Smooth muscle cell (in vitro differentiated cells): Measurements from ENCODE around the gene UNKL. TPM values are rescaled to one million over a fixed set of nuclear protein-coding genes. Genes with fewer than 3 reads are reported as not detected.

Source experiments
- DNase-seq: peaks from one replicate; lab custom pipeline; 2025; ENCODE audit not compliant: unreplicated experiment; lab: John Stamatoyannopoulos, UW
- H2AFZ ChIP-seq: fragments of 200-600 bp; sonication (generic); 2 replicates; pipeline ENCODE4 v1.6.0; 2016; ENCODE audit warnings: antibody characterized with exemption, low read depth, mild to moderate bottlenecking
- H3F3A ChIP-seq: fragments of 200-600 bp; sonication (generic); 2 replicates; pipeline ENCODE4 v1.6.0; 2017; ENCODE audit warnings: antibody characterized with exemption, low read depth
- H3K27ac ChIP-seq: fragments of 200-600 bp; sonication (generic); 2 replicates; pipeline ENCODE4 v1.5.1; 2016; ENCODE audit warnings: low read depth, mild to moderate bottlenecking
- H3K27me3 ChIP-seq: fragments of 200-600 bp; sonication (generic); 2 replicates; pipeline ENCODE4 v1.6.1; 2016; ENCODE audit warnings: low read depth, mild to moderate bottlenecking
- H3K36me3 ChIP-seq: fragments of 200-600 bp; sonication (generic); 2 replicates; pipeline ENCODE4 v1.5.1; 2016; ENCODE audit warnings: low read depth
- H3K4me1 ChIP-seq: fragments of 200-600 bp; sonication (generic); 2 replicates; pipeline ENCODE4 v1.5.1; 2016; ENCODE audit warnings: low read depth
- H3K4me2 ChIP-seq: fragments of 200-600 bp; sonication (generic); 2 replicates; pipeline ENCODE4 v1.6.0; 2016; ENCODE audit warnings: mild to moderate bottlenecking
- H3K4me3 ChIP-seq: fragments of 200-600 bp; sonication (generic); 2 replicates; pipeline ENCODE4 v1.5.1; 2016; ENCODE audit warnings: mild to moderate bottlenecking
- H3K79me2 ChIP-seq: fragments of 200-600 bp; sonication (generic); 2 replicates; pipeline ENCODE4 v1.6.0; 2016; ENCODE audit warnings: low read depth, mild to moderate bottlenecking
- H3K9ac ChIP-seq: fragments of 200-600 bp; sonication (generic); 2 replicates; pipeline ENCODE4 v1.6.0; 2016; ENCODE audit warnings: low read depth
- H3K9me3 ChIP-seq: fragments of 200-600 bp; sonication (generic); replicated peaks from 2 replicates; pipeline ENCODE4 v1.5.1; 2016; ENCODE audit warnings: low read depth
- H4K20me1 ChIP-seq: fragments of 200-600 bp; sonication (generic); 2 replicates; pipeline ENCODE4 v1.6.0; 2016; ENCODE audit warnings: low read depth
- CTCF ChIP-seq: fragments of 200-600 bp; sonication (generic); IDR thresholded peaks from 2 replicates; pipeline ENCODE4 v1.5.1; 2017; ENCODE audit warnings: borderline replicate concordance, mild to moderate bottlenecking, antibody characterized with exemption; ENCODE audit not compliant: insufficient read depth, poor library complexity, severe bottlenecking
- WGBS: methylation state at CpG from one replicate; pipeline ENCODE4 v1.1.7; 2016; ENCODE audit warnings: low lambda C conversion rate; 5-methylcytosine and 5-hydroxymethylcytosine counted together
- polyA plus RNA-seq: library from polyadenylated mRNA; unstranded; fragments of >200 nt; fragmentation: Nextera tagmentation; extraction: Ambion mirVana; gene quantifications from 2 replicates; pipeline ENCODE4 v1.2.1, GENCODE V29; 2016
- total RNA-seq: library from RNA; depleted of rRNA; stranded (reverse); fragments of >200 nt; gene quantifications from 2 replicates; pipeline ENCODE4 v1.2.3, GENCODE V29; 2014

The UNKL gene
- total and polyA plus RNA-seq, 2 experiments from 2014 or later, result 5.2 to 6.2 TPM

GRCh38 chr16:1387331-1387730 lies 27.2 kb downstream of the UNKL start:
- Histone ChIP-seq H3K9me3 (no peaks in the 10 kb centered on the region), H3K4me3 (no peak overlapping the region), H3K9ac (no peak overlapping the region), H3K4me2 (no peak overlapping the region), H2AFZ (no peak overlapping the region), H3F3A (no peaks in the 10 kb centered on the region), H3K36me3 (no peaks in the 10 kb centered on the region), H3K27ac (no peak overlapping the region), H3K4me1 (no peaks in the 10 kb centered on the region), H3K27me3 (no peaks in the 10 kb centered on the region), H4K20me1 (no peaks in the 10 kb centered on the region), H3K79me2 (no peaks in the 10 kb centered on the region)
- 92% methylated on average over 11 of the region's 16 CpGs for WGBS
- DNase-seq, result no peak
- no peak for TF ChIP-seq CTCF

GRCh38 chr16:1385232-1385631 lies 29.3 kb downstream of the UNKL start:
- WGBS, result 97% methylated on average over 23 of the region's 39 CpGs
- no peaks in the 10 kb centered on the region for H4K20me1 ChIP-seq
- H3K4me3 ChIP-seq, result no peak overlapping the region
- H3K9ac ChIP-seq, result no peak overlapping the region
- no peak overlapping the region for H3K4me2 ChIP-seq
- peaks cover under 1% of the 10 kb centered on the region for H3K4me1 ChIP-seq
- DNase-seq, result no peak
- no peaks in the 10 kb centered on the region for H3F3A ChIP-seq
- no peak for TF ChIP-seq CTCF
- H3K36me3 ChIP-seq, result no peaks in the 10 kb centered on the region
- no peak overlapping the region for H3K27ac ChIP-seq
- H3K79me2 ChIP-seq, result no peaks in the 10 kb centered on the region
- no peak overlapping the region for H2AFZ ChIP-seq
- no peaks in the 10 kb centered on the region for H3K9me3 ChIP-seq
- no peaks in the 10 kb centered on the region for H3K27me3 ChIP-seq

- Histone ChIP-seq H3F3A (no peaks in the 10 kb centered on the region), H2AFZ (no peak overlapping the region), H3K4me1 (peaks cover 8% of the 10 kb centered on the region), H3K4me3 (no peak overlapping the region), H3K9me3 (no peaks in the 10 kb centered on the region), H3K27me3 (no peaks in the 10 kb centered on the region), H3K4me2 (no peak overlapping the region), H3K36me3 (no peaks in the 10 kb centered on the region), H3K79me2 (no peaks in the 10 kb centered on the region), H3K9ac (no peak overlapping the region), H4K20me1 (peaks cover 5% of the 10 kb centered on the region), H3K27ac (no peak overlapping the region)
- 95% methylated on average over 18 of the region's 18 CpGs for WGBS
- TF ChIP-seq CTCF, result no peak
- DNase-seq, result no peak
Observed at GRCh38 chr16:1383556-1383955, 30.9 kb downstream of the UNKL start.

- no peak overlapping the region for H3K27ac ChIP-seq
- H3K4me3 ChIP-seq, result no peak overlapping the region
- H3K27me3 ChIP-seq, result no peaks in the 10 kb centered on the region
- peaks cover 9% of the 10 kb centered on the region for H3K4me1 ChIP-seq
- 94% methylated on average over 9 of the region's 9 CpGs for WGBS
- H2AFZ ChIP-seq, result no peak overlapping the region
- no peak overlapping the region for H3K4me2 ChIP-seq
- H3K36me3 ChIP-seq, result no peaks in the 10 kb centered on the region
- peaks cover 22% of the 10 kb centered on the region for H4K20me1 ChIP-seq
- TF ChIP-seq CTCF, result no peak
- H3K79me2 ChIP-seq, result no peaks in the 10 kb centered on the region
- H3K9ac ChIP-seq, result no peak overlapping the region
- H3K9me3 ChIP-seq, result no peaks in the 10 kb centered on the region
- no peak for DNase-seq
- H3F3A ChIP-seq, result no peaks in the 10 kb centered on the region
Observed at GRCh38 chr16:1381612-1382406, 32.7 kb downstream of the UNKL start.
